NCI-H2029 treated with DMSO at 0.1 percent for 48 hours (cell line): ENCODE measurements around the gene UCKL1.
A peak's percentile ranks its signal among the peaks of the same experiment; 100 is the strongest.

Source experiments
- DNase-seq: peaks from one replicate; lab custom pipeline; 2025; lab: John Stamatoyannopoulos, UW

UCKL1 gene

GRCh38 chr20:63958964-63959698 lies 2.9 kb upstream of the UCKL1 start:
- DNase-seq, result no peak

GRCh38 chr20:63958471-63958870 lies 2.3 kb upstream of the UCKL1 start:
- no peak for DNase-seq

DNA sequence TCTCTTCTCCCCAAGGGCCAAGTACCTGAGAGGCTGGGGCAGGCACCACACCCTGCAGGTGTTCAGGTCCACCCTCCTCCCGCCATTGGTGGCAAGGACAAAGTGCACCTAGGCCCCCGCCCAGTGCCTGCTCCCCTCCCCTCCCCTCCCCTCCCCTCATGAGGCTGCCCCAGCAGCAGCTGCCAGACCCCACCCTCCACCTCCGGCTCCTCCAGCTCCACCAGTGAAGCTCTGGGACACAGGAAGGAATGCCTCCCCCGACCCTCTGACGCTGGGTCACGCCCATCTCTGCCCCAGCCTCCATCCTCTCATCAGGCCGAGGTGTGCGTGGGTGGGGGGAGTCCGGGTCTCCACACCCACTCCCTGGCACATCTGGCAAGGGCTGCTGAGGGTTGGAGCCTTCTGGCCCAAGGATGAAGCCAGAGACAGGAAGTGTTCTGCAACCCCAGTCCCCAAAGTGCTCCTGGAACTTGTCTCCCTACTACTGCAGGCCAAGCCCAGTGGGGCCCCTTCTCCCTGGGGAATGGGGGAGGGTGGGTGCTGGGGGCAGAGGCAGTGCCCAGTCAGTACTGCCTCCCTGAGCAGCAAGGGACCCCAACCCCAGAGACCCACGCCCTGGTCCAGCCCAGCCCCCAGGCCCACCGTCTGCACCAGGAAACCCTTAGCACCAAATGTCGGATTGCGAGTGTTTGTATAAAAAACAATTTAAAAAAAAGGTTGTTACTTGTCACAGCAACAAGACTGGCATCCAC lies 1.6 kb upstream of the UCKL1 start:
- peak; percentile 83 for DNase-seq

- no peak for DNase-seq
Observed at GRCh38 chr20:63957004-63957689, 931 bp upstream of the UCKL1 start.

GRCh38 chr20:63956664-63957003 lies 418 bp upstream of the UCKL1 start:
- peak; percentile 32 for DNase-seq

GRCh38 chr20:63955281-63955826 lies 862 bp downstream of the UCKL1 start:
- no peak for DNase-seq

DNA sequence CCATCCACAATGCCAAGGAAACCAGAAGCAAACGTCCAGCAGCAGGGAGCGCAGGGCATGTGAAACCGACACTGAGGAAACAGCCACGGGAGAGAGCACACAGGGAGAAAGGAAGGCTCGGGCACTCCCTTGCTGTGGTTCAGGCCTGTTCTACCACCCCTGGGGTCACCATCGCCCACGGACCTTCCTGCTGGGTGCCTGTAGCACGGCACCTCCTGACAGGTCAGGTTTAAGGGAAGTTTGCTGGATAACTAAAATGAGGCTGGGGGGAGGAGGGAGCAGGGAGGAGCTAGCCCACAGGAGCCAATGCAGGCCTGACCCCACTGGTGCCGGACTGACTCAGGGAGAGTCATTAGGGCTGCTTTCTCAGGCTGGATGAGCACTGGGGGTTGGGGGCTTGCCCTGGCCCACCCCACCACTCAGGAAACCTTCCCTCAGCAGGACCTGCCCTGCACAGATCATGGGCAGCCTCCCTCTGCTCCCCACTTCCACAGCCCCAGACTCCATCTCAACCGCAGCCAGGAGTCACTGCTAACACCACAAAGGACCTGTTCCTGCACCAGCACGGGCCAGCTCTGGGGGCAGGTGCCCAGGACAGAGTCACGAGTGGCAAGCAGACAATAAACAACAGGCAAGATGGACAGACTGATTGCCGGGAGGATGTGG lies 2.3 kb downstream of the UCKL1 start:
- no peak for DNase-seq

DNA sequence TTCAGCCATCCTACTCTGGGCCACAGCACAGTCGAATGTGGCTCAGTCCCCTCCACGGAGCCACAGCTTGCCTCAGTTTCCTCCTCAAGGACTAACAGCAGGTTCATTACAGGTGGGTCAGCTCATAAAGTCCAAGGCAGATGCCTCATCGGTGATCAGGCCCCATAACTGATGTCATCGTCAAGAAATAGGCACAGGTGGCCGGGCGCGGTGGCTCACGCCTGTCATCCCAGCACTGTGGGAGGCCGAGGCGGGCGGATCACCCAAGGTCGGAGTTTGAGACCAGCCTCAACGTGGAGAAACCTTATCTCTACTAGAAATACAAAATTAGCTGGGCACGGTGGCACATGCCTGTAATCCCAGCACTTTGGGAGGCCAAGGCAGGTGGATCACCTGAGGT lies 3.4 kb downstream of the UCKL1 start:
- DNase-seq, result no peak

DNA sequence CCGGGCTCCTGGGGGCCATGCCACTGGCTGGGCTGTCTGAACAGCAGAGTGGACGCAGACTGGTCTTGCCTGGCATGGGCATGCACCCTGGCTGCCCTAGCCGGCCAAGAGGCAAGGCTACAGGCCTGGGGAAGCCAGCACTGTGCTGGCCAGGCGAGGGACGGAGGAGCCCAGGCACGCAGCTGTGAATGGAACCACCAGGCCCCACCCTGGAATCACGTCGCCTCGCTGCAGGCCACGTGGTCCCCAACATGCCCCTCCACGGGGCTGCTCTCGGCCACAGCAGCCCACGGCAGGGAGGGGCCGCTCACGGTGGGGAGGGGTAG lies 4.0 kb downstream of the UCKL1 start:
- no peak for DNase-seq

DNA sequence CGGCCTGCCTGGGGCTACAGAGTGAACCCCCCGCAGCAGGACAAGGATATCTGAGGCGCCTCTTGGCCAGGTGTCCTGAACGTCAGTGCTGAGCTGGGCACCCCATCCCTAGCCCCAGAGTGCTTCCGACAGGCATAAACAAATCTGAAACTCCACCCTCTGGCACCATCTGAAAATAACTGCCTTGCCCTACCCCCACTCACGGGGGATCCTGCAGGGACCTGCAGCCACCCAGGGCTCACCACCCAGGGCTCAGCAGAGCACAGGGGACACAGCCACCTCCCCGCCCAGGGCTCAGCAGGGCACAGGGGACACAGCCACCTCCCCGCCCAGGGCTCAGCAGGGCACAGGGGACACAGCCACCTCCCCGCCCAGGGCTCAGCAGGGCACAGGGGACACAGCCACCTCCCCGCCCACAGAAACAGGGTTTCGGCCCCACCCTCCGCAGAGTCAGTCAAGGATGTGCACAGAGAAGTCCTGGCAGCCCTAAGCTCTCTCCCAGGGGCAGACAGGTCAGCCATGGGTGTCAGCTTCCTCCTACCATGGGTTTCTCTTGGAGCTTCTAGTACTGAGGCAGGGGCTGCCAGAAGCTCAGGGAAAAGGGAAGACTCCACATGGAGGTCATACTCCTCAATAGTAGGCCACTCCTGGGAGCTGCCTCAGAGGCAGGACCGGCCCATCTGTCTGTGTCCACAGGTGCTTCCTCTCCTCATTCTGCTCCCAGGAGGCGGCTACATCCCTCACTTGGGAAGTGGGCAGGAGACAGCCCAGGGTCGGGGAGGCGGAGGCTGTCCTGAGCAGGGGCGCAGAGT lies 4.6 kb downstream of the UCKL1 start:
- no peak for DNase-seq

DNA sequence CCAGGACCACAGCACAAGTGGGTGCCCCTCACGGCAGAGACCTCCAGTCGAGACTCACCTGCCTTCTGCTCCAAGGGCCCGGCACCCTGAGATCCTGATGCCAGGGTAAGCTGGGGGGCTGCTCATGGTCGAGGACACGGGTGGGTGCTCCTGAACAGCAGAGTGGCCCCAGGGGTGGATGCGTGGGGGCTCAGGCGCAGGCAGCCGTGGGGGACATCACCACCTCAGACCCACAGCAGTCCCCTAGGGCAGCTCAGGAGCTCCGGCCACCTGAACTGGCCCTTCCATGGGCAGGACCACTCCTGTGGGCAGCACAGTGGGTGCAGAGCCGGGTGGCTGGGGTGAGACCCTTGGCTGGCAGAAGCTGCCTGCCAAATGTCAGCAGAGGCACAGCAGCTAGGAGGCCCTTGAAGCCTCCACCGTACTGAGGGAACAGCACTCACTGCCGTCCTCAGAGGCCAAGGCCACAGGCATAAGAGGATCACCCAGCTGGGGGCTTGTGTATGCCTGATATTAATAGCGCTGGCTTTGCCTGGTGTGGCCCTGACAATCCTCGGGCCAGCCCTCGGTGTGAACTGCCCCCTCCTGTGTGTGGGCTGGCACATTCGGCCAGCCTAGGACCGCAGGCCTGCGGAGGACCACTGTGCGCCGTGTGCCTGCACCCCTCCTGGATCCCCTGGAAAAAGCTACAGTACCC lies 5.4 kb downstream of the UCKL1 start:
- DNase-seq, result no peak

DNA sequence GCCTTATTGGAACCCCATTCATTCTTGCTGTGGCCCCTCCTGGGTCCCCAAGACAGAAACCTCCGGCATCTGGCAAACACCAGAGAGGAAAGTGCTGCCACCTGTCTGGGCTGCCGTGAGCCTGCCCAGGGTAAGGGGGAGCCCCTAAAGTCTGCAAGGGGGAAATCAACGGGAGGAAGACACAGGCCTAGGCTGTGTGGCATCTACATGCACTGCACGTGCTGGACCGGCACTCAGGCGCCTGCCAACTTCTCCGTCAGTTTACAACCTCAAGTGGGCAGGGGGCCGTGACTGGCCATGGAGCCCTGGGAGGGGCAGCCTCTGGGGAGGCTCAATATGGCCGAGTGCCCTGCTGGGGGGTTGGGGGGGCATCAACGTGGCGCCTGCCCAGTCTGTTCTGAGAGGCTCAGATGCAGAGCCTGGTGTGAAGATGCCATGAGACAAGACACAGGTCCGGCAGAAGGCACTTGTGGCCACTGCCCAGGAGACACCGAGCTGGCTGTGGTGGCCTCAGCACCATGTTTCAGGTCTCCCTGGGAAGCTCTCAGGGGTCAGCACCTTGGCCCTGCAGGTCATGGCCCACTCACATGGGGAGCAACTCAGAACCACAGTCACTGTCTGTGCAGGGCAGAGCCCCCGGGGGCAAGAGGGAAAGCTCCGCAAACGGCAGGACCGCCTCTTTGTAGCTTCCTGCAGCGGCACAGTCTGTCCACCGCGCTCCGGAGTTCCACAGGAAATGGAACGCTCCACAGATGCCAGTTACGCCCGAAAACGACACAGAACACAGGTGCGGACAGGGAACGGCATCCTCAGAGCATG lies 8.4 kb downstream of the UCKL1 start:
- DNase-seq, result no peak

GRCh38 chr20:63946986-63947637 lies 9.1 kb downstream of the UCKL1 start:
- DNase-seq, result no peak

DNA sequence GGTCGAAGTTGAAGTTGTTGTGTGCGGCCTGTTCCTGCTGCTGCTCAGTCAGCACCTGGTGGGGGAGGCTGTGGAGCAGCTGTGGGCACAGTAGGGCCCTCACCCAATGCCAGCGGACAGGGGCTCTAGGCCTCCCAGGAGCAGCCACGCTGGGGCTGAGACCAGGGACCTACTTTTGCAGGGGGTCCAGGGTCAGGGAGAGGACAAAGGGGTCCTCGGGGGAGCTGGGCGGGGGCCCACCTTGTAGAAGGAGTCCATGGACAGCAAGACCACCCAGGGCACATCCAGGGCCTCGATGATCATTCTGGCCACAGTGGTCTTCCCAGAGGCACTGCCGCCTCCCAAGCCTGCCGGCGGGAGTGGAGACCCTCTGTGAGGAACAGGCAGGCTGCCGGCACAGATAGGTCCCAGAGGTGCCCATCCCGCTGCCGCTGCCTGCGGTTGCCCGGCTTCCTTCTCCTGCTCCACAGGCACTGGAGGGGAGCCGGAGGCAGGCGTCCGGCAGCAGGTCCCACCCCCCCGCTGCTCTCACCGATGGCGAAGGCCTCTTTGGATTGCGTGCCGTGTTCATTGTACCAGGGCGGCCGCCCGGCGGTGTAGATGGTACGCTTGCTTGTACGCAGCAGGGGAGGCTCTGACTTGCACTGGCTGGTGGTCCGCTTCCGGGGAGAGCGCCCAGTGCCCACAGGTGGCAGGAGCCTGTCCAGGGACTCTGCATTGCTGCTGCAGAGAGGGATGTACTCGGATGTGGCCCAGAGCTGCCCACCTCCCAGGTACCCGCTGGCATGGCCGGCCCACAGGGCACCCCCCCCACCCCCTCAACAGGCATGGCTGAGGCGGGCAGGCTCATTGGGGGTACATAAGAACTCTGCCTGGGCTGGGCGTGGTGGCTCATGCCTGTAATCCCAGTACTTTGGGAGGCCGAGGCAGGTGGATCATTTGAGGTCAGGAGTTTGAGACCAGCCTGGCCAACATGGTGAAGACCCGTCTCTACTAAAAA lies 10.0 kb downstream of the UCKL1 start:
- DNase-seq, result no peak

- no peak for DNase-seq
Observed at GRCh38 chr20:63945031-63945658, 11.1 kb downstream of the UCKL1 start.

DNA sequence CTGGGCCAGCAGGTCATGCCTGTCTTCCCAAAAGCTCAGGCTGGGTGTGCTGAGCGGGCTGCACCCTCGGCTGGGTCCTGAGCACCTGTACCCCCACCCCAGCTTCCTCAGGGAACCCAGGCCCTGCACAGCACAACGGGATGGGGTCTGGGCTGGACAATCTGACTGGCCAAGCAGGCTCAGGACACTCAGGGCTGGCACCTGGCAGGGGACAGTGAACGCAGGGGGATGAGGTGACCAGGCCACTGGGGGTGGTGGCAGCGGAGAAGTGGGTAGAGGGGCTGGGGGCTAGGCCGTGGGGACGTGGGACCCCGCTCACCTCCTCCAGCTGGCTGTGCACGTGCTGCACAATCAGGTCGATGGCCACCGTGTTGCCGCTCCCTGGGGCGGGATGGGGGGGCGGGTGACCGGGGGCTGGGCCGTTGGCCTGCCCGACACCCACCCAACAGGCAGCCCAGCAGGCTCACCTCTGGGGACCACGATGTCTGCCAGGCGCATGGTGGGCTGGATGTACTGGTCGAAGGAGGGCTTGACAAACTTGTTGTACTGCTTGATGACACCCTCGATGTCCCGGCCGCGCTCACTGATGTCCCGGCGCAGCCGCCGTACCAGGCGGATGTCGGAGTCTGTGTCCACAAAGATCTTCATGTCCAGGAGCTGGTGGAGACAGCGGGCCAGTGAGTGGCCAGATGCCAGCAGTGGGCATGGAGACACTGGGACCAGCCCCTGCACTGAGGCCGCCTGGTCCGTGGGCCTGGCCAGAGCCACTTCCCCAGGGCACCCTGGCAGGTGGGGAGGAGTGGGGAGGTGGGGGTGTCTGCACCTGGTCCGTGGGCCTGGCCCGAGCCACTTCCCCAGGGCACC lies 11.9 kb downstream of the UCKL1 start:
- no peak for DNase-seq

DNA sequence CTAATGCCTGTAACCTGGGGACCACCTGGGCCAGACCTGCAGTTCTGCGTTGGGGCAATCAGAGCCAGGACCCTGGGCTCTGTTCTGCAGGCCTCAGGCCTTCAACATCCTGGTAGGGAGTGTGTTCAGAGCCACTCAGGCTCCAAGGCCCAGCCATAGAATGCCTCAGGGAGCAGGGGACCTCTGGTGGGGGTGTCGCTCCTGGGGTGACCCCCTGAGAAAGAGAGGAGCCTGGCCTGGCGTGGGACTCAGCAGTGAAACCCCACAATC lies 12.5 kb downstream of the UCKL1 start:
- DNase-seq, result no peak
